Left renal cortex interstitium (tissue), 4 donors: Measurements from ENCODE around the gene TMEM247. TPM values are rescaled to one million over a fixed set of nuclear protein-coding genes. Genes with fewer than 3 reads are reported as not detected.

Experiments
- DNase-seq, 4 donors: peaks; one replicate each; pipeline ENCODE4 v3.0.0-alpha.2; 2013; ENCODE audit warnings: low read depth in 4 of 4, low spot score in 2 of 4, missing footprints in 1 of 4
- polyA plus RNA-seq, 4 donors: library from polyadenylated mRNA; unstranded; fragments of 120-200 nt; gene quantifications; one replicate each; pipeline ENCODE4 v1.2.1, GENCODE V29; 2013; ENCODE audit not compliant: insufficient read length in 4 of 4

Gene TMEM247
- polyA plus RNA-seq, 4 donors = not detected

DNA sequence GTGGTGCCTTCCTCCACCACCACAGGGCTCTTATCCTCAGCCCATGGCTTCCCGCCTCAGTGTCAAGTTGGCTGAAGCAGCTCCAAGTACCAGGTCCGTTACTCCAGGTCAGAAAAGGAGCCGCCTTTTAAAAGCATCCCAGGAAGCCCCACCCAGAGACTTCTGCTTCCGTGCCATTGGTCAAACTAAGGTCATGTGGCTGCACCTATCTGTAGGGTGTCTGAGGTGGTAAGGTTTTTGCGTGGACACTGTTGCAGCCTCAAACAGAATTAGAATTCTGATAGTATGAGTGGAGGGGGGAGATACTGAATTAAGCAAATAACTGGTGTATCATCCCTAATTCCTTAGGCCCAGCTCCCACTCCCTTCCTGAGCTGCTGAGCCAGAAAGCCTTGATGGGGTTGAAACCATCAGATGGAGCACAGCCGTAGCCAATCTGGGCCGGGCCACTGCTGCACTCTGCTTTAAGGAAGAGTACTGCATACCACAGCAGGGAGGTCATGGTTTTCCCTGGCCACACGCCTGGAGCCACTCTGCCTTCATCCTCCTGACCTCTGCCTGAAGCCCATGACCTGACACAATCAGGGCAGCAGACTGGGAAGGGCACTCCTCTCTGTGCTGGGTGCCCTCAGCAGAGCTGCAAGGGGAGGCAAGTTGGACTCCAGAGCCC is 8.4 kb downstream of the TMEM247 start:
- DNase-seq = no peak

DNA sequence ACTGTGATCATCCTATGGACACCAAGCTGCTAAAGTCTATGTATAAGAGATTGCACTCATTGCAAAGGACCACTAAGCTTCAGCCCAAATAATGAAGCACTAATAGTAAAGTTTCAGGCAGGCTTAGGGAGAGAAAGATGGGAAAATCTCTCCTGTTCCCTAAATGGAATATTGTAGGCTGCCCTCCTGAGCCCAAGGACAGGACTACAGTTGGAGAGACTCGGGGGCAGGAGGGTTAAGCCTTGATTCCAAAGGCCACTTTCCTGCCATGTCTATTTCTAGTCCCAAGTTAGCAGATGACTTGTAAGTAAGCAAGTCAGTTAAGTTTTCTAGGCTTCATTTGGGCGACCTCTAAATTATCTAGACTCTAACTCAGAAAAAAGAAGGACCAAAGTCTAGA is 9.0 kb downstream of the TMEM247 start:
- no peak for DNase-seq

DNA sequence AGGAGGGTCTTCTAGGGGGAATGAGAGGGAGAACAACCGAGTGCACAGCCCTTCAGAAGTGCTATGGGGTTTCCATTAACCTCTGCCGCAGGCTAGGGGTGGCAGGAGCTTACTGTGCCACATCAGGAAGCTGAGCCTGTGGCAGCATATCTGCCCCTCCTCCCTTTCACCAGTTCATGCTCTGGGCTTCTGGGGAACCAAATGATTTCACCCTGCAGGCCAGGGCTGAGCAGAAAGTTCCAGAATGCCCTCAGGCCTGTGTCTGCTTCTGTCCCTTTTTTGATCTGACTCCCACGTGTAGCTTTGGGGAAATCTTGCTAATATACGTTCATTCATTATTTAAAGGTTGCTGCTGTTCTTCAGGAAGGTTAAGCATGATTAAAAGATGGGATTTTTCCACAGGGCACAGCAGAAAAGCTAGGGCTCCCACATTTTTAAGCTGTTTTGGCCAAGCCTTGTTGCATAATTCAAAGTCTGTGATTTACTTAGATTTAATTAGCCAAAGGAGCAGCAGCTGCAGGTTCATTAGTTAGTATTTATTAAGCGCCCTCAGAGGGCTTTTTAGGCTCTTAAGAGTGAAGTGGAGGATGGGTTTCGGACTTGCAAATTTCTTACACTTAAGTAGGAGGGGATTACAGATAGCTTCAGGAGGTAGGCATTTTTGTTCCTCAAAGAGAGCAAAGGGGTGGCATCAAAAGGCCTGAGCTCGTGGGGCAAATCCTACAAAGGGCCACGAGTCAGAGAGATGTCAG is 10.2 kb downstream of the TMEM247 start:
- no peak for DNase-seq

DNA sequence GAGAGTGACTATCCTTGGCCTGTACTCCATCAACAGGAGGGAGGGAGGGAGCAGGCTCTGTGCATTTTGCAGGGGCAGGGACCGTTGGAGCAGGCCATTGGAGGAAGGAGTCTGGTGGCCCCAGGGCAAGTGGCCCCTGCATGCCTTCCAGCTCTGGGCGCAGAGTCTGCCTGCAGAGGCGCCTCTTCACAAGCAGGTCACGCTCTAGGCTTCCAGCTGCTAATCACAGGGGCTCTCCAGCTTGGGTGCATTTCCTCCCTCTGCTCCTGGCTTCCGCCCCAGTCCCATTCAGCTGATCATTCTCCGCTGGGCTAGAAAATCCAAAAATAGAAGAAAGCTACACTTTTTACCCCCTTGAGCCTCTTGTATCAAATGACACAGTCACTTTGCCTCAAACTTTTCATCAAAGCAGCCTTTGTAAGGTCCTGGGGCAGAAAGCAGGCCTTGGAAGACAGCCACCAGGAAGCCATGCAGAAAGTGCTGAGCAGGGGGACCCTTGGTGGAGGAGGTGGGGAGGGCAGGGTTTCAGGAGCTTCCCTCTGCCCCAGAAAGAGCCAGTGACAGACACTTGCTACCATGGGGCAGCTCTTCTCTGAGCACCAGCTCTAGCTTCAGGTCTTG is 11.3 kb downstream of the TMEM247 start:
- DNase-seq = peak in 3 of 4 donors; percentile 30 to 48 (median 44)

DNA sequence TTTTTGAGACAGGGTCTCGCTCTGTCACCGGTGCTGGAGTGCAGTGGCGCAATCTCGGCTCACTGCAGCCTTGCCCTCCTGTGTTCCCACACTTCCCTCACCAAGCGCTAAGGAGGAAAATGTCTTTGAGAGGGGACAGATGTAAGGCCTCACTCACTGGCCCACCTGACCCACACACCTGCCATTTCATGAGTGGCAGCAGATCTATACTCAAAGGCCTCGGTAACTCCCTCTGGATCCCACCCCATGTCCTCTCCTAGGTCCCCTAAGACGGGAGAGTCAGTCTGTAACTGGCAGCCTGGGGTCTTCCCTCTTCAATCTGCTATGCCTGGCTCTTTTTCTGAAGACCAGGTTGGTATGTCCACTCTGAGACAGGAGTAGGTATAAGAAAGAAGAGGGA is 12.9 kb downstream of the TMEM247 start:
- DNase-seq = no peak

DNA sequence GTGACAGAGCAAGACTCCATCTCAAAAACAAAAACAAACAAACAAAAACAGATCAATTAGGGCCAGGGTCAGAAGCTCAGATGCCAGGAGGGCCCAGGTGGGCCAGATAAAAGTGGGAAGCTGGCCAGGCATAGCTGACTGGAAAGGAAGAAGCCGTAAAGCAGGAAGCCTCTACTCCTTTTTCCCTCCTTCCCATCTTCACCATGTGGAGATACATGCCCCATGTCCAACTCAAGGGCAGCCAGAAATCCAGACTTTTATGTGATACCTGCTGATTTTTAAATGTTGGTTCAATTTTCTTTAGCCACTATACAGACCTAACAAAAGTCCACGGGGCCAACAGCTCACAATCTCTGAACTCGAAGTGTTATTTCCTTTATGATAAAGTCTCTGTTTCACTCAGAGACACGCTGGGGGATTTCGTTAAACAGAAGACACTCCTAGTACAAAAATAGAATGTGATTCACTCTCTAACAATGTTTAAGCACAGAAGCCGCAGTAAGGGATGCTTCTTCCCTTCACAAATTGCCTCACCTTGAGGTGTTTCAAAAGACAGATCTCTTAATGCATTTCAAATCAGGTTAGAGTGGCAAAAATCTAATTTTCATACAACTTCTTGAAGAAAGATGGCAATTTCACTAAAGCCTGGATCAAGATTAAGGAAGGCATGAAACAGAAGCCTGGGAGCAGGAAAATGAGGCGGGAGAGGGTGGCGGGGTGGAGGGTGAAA is 14.0 kb downstream of the TMEM247 start:
- DNase-seq = no peak

DNA sequence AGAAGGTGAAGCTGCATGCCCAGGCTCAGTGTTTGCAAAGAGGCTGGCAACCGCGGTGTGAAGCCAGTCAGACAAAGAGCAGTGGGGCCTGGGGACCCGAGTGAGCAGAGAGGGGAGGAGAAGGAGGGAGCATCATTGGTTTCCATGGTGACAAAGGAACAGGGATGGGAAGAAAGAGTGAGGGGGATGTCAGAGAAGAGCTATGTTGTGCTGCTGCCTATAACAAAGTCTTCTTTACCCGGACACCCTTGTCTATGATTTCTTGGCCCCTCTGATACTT is 14.5 kb downstream of the TMEM247 start:
- DNase-seq = no peak

DNA sequence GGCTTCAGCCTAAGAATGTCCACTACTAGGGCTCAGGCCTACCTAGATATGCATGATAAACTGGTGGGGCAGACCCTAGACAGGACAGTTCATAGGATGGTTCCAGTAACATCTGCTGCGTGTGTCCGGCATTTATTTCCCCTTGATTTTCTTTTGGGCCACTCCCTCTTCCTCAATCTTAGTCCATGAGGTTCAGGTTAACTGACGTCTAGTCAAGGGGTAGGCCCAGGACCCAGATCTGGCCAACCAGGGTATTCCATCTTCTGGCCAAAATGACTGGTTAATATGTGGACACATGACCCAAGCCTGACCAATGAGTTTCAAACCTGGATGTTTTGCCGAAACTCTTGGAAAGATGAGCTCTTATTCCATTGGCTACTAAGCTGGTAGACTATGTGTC is 15.2 kb downstream of the TMEM247 start:
- DNase-seq = no peak

DNA sequence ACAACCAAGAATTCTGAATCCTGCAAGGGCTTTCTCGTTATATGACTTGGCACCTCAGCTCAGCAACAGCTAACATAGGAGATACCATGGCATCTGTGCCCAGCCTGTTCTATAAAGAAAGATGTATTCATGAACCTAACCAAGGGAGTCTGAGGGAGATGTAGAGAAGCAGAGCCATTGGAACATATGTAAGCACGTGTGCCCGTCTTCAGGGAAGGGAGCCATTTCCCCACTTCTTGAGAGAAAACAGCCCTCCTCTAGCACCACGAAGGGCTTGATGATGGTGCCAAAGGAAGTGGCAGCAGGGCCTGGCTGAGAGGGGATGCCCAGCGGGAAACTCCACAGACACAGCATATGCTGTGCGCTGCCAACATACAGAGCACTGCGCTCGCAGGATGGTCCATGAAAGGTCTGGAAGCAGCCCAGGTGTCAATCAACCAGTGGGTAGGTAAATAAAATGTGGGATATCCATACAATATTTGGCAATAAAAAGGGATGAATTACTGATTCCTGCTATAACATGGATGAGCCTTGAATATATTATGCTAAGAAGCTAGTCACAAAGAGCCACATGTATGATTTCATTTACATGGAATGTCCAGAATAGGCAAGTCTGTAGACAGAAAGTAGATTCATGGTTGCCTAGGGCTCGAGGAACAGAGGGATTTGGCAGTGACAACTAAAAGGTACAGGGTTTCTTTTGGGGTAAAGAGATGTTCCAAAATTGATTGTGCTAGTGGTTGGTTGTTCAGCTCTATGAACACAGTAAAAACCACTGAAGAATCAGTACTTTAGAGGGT is 16.1 kb downstream of the TMEM247 start:
- no peak for DNase-seq

DNA sequence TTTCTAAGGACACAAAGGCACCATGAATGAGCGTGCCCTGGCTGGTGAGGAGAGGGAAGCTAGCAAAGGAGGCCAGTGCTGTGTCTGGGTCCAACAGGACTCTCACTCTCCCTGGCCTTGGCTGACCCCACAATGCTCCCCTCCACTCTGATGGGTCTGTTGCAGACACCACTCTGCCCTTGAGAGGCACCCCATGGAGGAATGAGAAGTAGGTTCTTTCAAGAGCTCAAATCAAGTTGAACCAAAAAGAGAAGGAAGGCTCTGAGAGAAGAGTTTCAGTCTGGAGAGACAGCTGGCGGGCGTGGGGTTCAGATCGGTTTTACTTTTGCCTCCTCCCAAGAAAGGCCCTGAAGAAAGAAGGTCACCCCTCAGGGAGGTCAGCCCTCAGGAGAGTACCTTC is 18.4 kb downstream of the TMEM247 start:
- no peak for DNase-seq

DNA sequence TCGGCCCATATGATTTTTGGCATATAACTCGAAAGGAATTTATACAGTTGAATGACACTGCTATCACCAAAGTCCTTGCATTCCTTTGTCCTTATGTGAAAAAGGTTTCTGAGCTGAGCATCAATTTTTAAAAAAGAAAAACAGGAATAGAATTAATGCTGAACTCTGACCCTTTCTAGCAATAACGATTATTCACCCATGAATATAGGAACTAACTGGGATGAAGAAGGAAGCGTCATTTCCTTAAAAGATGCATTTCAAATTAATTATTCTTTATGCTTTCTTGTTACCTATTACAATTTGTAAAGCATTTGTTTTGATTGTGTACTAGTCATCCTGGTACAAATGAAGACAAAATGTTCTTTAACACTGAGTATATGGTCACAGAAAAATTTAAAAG is 19.3 kb downstream of the TMEM247 start:
- no peak for DNase-seq

DNA sequence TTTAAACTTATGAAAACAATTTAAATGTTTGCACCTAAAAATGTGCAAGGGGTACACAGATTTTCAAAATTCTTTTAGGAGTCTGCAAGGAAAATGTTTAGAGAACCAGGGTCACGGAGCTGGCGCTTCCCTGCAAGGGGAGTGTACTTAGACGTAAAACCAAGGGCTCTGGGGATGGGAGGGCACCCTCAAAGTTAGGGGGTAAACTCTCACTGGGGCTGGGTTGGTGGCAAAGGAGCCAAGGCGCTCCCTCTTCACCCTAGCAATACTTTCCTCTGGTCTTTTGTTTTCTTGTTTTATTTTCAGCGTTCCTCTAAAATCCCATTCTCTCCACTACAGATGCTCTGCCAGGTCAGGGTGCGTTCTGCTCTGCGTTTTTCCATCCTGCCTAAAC is 20.0 kb downstream of the TMEM247 start:
- DNase-seq = no peak

DNA sequence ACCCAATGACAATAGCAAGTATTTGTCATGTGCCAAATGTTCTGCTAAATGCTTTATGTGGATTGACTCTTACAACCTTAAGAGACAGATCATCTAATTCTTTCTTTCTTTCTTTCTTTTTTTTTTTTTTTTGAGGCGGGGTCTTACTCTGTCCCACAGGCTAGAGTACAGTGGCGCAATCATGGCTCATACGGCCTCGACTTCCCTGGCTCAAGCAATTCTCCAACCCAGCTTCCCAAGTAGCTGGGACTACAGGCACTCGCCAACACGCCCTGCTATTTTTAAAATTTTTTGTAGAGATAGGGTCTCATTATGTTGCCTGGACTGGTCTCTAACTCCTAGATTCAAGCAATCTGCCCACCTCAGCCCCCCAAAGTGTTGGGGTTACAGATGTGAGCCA is 21.4 kb downstream of the TMEM247 start:
- DNase-seq = no peak

DNA sequence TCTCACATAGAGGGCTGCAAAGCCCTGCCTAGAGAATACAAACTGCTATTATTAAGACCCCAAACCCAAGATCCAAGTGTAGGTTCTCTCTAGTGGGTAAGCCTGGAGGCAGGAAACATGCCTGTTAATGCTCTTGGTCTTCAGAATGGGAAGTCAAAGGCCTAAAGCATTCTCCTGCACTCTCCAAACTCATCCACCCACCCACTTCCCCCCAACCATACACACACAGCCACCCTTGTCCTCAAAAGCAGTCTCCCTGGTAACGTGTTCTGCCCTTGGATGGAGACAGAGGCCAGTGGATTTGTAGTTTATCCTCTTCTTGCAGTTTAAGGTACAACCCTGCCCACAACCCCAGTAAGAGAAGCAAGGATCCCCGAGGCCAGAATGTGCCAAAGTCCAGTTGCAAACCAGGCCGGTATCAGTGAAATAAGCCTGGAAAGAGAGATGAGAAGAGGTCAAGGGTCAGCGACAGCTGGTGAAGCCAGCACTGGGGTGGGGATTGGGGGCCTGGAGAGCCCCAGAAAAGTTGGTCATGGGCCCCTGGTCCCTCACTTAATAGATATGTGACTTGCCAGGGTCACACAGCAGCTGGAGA is 23.0 kb downstream of the TMEM247 start:
- no peak for DNase-seq

DNA sequence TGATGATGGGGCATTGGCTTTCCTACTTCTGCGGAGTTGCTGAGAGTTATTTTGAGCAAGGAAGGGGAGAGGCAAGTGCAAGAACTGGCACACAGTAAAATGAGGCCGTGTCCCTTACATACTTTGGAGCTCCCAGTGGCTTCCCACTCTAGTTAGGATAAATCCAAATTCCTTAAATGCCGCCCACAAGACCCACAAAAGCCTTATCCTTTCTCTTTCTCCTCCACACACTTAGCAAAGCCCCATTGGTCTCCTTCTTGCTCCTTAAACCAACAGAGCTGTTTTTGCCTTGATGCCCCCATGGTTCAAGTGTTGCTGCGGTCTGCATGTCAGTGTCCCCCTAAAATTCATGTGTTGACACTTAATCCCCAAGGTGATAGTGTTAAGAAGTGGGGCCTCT is 24.3 kb downstream of the TMEM247 start:
- DNase-seq = no peak

DNA sequence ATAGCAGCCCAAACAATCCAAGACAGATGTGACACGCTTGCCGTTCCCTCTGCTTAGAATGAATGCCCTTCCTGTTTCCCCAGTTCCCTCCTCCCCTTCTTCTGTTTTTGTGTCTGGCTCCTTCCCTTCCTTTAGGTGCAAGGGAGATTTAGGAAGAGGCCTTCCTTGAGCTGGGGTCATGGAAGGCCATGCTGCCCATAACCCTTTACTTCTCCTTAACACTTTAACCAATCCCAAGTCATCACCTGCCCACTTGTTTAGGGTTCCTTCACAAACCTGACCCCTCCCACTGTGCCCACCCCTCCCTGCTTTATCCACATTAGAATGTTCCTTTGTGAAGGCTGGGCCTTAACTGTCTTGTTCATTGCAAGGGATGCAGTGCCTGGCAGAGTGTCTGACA is 24.9 kb downstream of the TMEM247 start:
- DNase-seq = no peak

DNA sequence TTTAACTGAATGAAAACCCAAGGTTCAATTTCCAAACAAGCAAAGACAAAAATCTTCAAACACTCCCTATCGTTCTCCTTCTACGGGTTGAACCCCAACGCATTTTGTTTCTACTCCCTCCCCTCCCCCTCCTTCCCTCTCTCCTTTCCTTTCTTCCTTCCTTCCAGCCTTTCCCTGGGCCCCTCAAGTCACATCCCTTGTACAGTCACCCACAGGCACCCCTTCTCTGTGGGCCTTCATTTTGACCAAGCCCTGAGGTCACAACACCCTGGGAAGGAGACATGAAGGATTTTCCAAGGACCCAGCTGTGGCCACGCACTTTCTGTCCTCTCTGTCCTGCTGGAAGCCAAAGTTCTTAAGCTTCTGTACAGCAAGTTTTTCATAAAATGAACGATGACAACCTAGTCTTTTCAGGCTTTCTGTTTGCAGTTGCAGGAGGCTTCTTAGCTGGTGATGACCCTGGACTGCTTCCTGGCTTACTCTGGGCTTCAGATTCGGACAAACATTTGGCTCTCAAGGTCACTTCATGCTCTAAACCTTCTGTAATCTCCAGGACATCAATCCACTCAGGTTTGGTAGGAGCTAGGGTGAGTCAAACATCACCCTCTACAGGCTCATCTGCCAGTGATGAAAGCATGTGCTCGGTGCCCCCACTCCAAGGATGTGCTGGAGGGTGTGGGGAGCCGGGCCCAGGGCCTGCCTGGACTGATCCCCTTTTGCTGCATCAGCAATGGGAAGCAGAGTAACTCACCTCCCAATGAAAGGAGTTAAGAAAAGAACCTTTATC is 25.5 kb downstream of the TMEM247 start:
- no peak for DNase-seq

DNA sequence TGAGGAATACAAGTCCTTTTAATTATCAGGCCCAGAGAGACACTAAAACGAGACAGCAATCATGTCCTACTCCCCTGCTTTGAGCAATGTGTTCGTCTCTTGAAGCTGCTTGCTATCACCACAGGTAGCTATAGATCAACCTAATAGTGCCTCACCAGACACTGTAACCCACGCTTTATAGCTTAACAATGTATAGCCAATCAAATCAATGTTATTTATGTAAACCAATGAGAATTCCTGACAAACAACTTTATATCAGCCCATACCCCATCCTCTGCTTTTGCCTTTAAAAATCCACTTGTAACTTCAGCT is 26.1 kb downstream of the TMEM247 start:
- DNase-seq = no peak

DNA sequence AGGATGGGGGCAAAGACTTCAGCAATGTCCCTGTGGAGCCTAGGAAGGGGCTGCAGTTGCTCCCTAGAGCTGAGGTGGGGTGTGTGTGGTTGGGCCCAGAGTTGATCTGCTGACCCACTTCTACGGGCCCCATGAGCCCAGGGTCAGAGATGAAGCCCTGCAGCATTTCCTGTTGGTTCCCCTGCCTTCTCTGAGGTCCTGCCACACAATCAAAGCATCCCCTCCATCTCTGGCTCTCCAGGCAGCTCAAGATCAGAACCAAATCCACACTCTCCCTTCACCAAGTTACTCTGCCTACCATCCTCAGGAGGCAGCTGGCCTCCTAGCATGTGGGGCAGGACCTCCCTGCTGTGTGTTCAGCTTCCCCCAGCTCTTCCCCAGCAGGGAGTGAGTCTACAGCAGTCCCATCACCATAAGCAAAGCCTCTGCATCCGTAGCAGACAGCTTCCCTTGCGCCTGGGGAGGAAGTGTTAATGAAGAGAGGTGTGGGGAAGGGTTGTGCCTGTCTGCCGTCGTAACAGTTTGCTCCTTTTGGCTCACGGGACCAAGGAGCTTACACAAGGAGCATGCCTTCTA is 26.9 kb downstream of the TMEM247 start:
- DNase-seq = no peak
